GM23338 (cell line): ENCODE results near the gene PHLDB2. TPM values are rescaled to one million over a fixed set of nuclear protein-coding genes. Genes with fewer than 3 reads are reported as not detected.
"Not testable (repeated sequence)": the region's sequence is repeated elsewhere in the genome, so short reads cannot be mapped to it uniquely, and the experiment has no call there.

Source experiments
- ATAC-seq: fragments of 200-7000 bp; cut with Tn5 transposase; 3 replicates; pipeline ENCODE4 v1.9.1; 2020
- DNase-seq: peaks from one replicate; pipeline ENCODE4 v3.0.0-alpha.2; 2015; ENCODE audit warnings: low spot score
- H2AFZ ChIP-seq: fragments of 200-600 bp; sonication (generic); 2 replicates; pipeline ENCODE4 v1.8.0; 2016; ENCODE audit warnings: antibody characterized with exemption, mild to moderate bottlenecking, moderate library complexity
- H3F3A ChIP-seq: fragments of 200-600 bp; sonication (generic); replicated peaks from 2 replicates; pipeline ENCODE4 v1.8.0; 2017; ENCODE audit warnings: antibody characterized with exemption, mixed run types, low read depth
- H3K27ac ChIP-seq: fragments of 200-600 bp; sonication (generic); 2 replicates; pipeline ENCODE4 v1.6.1; 2016; ENCODE audit warnings: low read depth
- H3K27me3 ChIP-seq: fragments of 200-600 bp; sonication (generic); 2 replicates; pipeline ENCODE4 v1.8.0; 2016; ENCODE audit warnings: mild to moderate bottlenecking, mixed run types, moderate library complexity; ENCODE audit not compliant: insufficient read depth
- H3K36me3 ChIP-seq: fragments of 200-600 bp; sonication (generic); 2 replicates; pipeline ENCODE4 v1.8.0; 2016; ENCODE audit warnings: mild to moderate bottlenecking; ENCODE audit not compliant: insufficient read depth
- H3K4me1 ChIP-seq: fragments of 200-600 bp; sonication (generic); 2 replicates; pipeline ENCODE4 v1.8.0; 2016; ENCODE audit warnings: mild to moderate bottlenecking, moderate library complexity; ENCODE audit not compliant: insufficient read depth
- H3K4me2 ChIP-seq: fragments of 200-600 bp; sonication (generic); 2 replicates; pipeline ENCODE4 v1.7.1; 2017; ENCODE audit warnings: mixed run types
- H3K4me3 ChIP-seq: fragments of 200-600 bp; sonication (generic); 2 replicates; pipeline ENCODE4 v1.6.1; 2016; ENCODE audit warnings: mixed run types
- H3K79me2 ChIP-seq: fragments of 200-600 bp; sonication (generic); replicated peaks from 2 replicates; pipeline ENCODE4 v1.8.0; 2017; ENCODE audit warnings: mild to moderate bottlenecking; ENCODE audit not compliant: insufficient read depth
- H3K9me2 ChIP-seq: fragments of 200-600 bp; sonication (generic); 2 replicates; pipeline ENCODE4 v1.8.0; 2017; ENCODE audit not compliant: insufficient read depth
- H4K20me1 ChIP-seq: fragments of 200-600 bp; sonication (generic); replicated peaks from 2 replicates; pipeline ENCODE4 v1.8.0; 2017; ENCODE audit warnings: mild to moderate bottlenecking; ENCODE audit not compliant: insufficient read depth
- H3K27ac Mint-ChIP-seq: 2 replicates; pipeline ENCODE4 v1.8.0; 2020; ENCODE audit warnings: inconsistent platforms, mild to moderate bottlenecking, moderate library complexity, mixed read lengths
- H3K27me3 Mint-ChIP-seq: 3 replicates; pipeline ENCODE4 v1.8.0; 2022; ENCODE audit warnings: low read depth, mild to moderate bottlenecking, moderate library complexity, mixed read lengths, inconsistent platforms; ENCODE audit not compliant: insufficient read depth, poor library complexity
- H3K36me3 Mint-ChIP-seq: 3 replicates; pipeline ENCODE4 v1.8.0; 2021; ENCODE audit warnings: low read depth, mild to moderate bottlenecking, inconsistent platforms, moderate library complexity, mixed read lengths
- H3K4me1 Mint-ChIP-seq: 3 replicates; pipeline ENCODE4 v1.8.0; 2020; ENCODE audit warnings: mild to moderate bottlenecking, inconsistent platforms, mixed read lengths
- H3K4me3 Mint-ChIP-seq: 3 replicates; pipeline ENCODE4 v1.8.0; 2021; ENCODE audit warnings: moderate library complexity, mild to moderate bottlenecking, inconsistent platforms, mixed read lengths
- H3K9me3 Mint-ChIP-seq: 3 replicates; pipeline ENCODE4 v1.8.0; 2020; ENCODE audit warnings: moderate library complexity, mild to moderate bottlenecking, inconsistent platforms, mixed read lengths
- ETS1 ChIP-seq: IDR thresholded peaks from 2 replicates; pipeline ENCODE4 v1.6.1; 2016; ENCODE audit warnings: antibody characterized with exemption
- EZH2phosphoT487 ChIP-seq: fragments of 200-600 bp; sonication (generic); IDR thresholded peaks from one replicate; pipeline ENCODE4 v1.8.1; 2018; ENCODE audit warnings: antibody characterized with exemption; ENCODE audit not compliant: unreplicated experiment
- REST ChIP-seq: IDR thresholded peaks from one replicate; pipeline ENCODE4 v1.6.1; 2018; ENCODE audit warnings: antibody characterized with exemption; ENCODE audit not compliant: unreplicated experiment
- polyA plus RNA-seq: library from polyadenylated mRNA; unstranded; fragments of >200 nt; fragmentation: Nextera tagmentation; extraction: Ambion mirVana; gene quantifications from 2 replicates; pipeline ENCODE4 v1.2.1, GENCODE V29; 2016
- total RNA-seq: library from RNA; depleted of rRNA; stranded (reverse); fragments of >200 nt; shearing (Covaris generic); gene quantifications from 2 replicates; pipeline ENCODE4 v1.2.3, GENCODE V29; 2014

Gene PHLDB2
- total and polyA plus RNA-seq, 2 experiments from 2014 or later, result 19.5 to 33.7 TPM

GRCh38 chr3:111813979-111814378 is 45.1 kb upstream of the PHLDB2 start:
- Histone ChIP-seq H3K4me3 (no peak overlapping the region), H4K20me1 (no peaks in the 10 kb centered on the region), H3K9me2 (no peaks in the 10 kb centered on the region; the same call in 1 of the 2 replicates), H3K4me2 (no peak overlapping the region), H3K27me3 (no peaks in the 10 kb centered on the region), H2AFZ (no peak overlapping the region), H3F3A (no peaks in the 10 kb centered on the region), H3K79me2 (no peaks in the 10 kb centered on the region), H3K27ac (no peak overlapping the region), H3K36me3 (no peaks in the 10 kb centered on the region), H3K4me1 (peaks cover 3% of the 10 kb centered on the region; the same call in 1 of the 2 replicates)
- TF ChIP-seq EZH2phosphoT487, result no peak
- Mint-ChIP-seq H3K27ac (no peak overlapping the region), H3K36me3 (peaks cover 12% of the 10 kb centered on the region), H3K4me3 (no peak overlapping the region), H3K9me3 (peaks cover 19% of the 10 kb centered on the region), H3K4me1 (peaks cover 2% of the 10 kb centered on the region; the same call in 1 of the 3 replicates), H3K27me3 (peaks cover 4% of the 10 kb centered on the region)
- DNase-seq (no peak), ATAC-seq (no peak)

- DNase-seq, H2AFZ ChIP-seq, H3K4me3 Mint-ChIP-seq, H3K27me3 Mint-ChIP-seq, H3K4me1 Mint-ChIP-seq, H3F3A ChIP-seq, H4K20me1 ChIP-seq, H3K79me2 ChIP-seq, H3K27ac Mint-ChIP-seq, H3K27ac ChIP-seq, H3K4me2 ChIP-seq, H3K27me3 ChIP-seq, H3K4me3 ChIP-seq, H3K4me1 ChIP-seq, ATAC-seq, H3K36me3 ChIP-seq: not testable (repeated sequence)
- peaks cover 10% of the 10 kb centered on the region; the same call in 1 of the 2 replicates for H3K9me2 ChIP-seq
- Mint-ChIP-seq H3K9me3 (peaks cover 19% of the 10 kb centered on the region), H3K36me3 (peaks cover 12% of the 10 kb centered on the region)
Observed at GRCh38 chr3:111816771-111817170, 42.3 kb upstream of the PHLDB2 start.

- DNase-seq (no peak), ATAC-seq (no peak)
- Histone ChIP-seq H3F3A (no peaks in the 10 kb centered on the region), H3K36me3 (no peaks in the 10 kb centered on the region), H4K20me1 (no peaks in the 10 kb centered on the region), H3K79me2 (no peaks in the 10 kb centered on the region), H3K4me1 (no peaks in the 10 kb centered on the region), H3K4me2 (no peak overlapping the region), H3K4me3 (no peak overlapping the region), H3K27me3 (no peaks in the 10 kb centered on the region), H2AFZ (no peak overlapping the region), H3K27ac (no peak overlapping the region), H3K9me2 (peaks cover 10% of the 10 kb centered on the region; the same call in 1 of the 2 replicates)
- Mint-ChIP-seq H3K9me3 (peaks cover 17% of the 10 kb centered on the region), H3K27ac (no peak overlapping the region), H3K36me3 (peaks cover 10% of the 10 kb centered on the region), H3K4me3 (no peak overlapping the region), H3K27me3 (peaks cover 5% of the 10 kb centered on the region), H3K4me1 (peaks cover 2% of the 10 kb centered on the region; the same call in 1 of the 3 replicates)
- TF ChIP-seq ETS1 (no peak), REST (no peak)
Observed at GRCh38 chr3:111819927-111820326, 39.1 kb upstream of the PHLDB2 start.
